ENCODE data around the gene RRP36. TPM values are rescaled to one million over a fixed set of nuclear protein-coding genes. Genes with fewer than 3 reads are reported as not detected.

The RRP36 gene
- polyA plus RNA-seq, 1 donor from 2014 or later: 79.2 TPM

GRCh38 chr6:43060755-43061633, 39.6 kb downstream of the RRP36 start:
- Histone ChIP-seq H3K79me2 (replicated peaks; ENCODE audit: insufficient read depth, low read length) (peaks cover 11% of the 10 kb centered on the region), H3K27ac (ENCODE audit: low read length) (peak overlapping the region; percentile 78), H3K9me3 (ENCODE audit: low read length) (no peaks in the 10 kb centered on the region), H3K27me3 (ENCODE audit: insufficient read depth, low read depth, low read length) (no peaks in the 10 kb centered on the region), H3K4me2 (ENCODE audit: low read length) (peak overlapping the region; percentile 62), H3F3A (ENCODE audit: insufficient read depth, low read length, poor library complexity, severe bottlenecking) (no peaks in the 10 kb centered on the region), H3K36me3 (ENCODE audit: insufficient read depth, low read length) (no peaks in the 10 kb centered on the region), H3K9me2 (ENCODE audit: insufficient read depth, low read length) (no peaks in the 10 kb centered on the region), H3K4me3 (ENCODE audit: low read length) (peak overlapping the region; percentile 84), H3K9ac (ENCODE audit: low read length) (peak overlapping the region; percentile 86), H2AFZ (ENCODE audit: low read depth, low read length) (no peak overlapping the region), H4K20me1 (ENCODE audit: insufficient read depth) (no peaks in the 10 kb centered on the region)
- TF ChIP-seq EZH2 (IDR thresholded peaks at IDR 0.05; ENCODE audit: borderline replicate concordance, insufficient read depth, low read length, poor library complexity, severe bottlenecking): no peak
- TF ChIP-seq TAF1 (IDR thresholded peaks at IDR 0.05; ENCODE audit: low read depth): no peak

DNA sequence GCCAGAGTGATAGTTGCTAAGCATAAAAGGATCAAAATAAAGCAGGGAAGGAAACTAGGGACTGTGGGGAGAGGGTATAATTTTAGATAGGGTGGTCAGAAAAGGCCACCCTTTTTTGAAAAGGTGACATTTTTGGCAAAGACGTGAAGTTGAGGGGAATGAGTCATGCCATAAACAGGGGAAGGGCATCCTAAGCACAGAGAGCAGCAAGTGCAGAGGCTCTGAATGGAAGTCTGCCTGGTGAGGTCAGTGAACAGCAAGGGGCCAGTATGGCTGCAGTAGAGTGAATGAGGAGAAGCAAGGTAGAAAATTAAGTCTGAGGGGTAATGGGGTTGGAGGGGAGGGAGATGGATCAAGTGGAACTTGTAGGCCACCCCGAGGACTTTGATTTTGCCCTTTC, 40.4 kb downstream of the RRP36 start:
- Histone ChIP-seq H3K9ac (ENCODE audit: low read length) (no peak overlapping the region), H3K9me2 (ENCODE audit: insufficient read depth, low read length) (no peaks in the 10 kb centered on the region), H3K4me3 (ENCODE audit: low read length) (no peak overlapping the region), H3K79me2 (replicated peaks; ENCODE audit: insufficient read depth, low read length) (peaks cover 11% of the 10 kb centered on the region), H4K20me1 (ENCODE audit: insufficient read depth) (no peaks in the 10 kb centered on the region), H3K27me3 (ENCODE audit: insufficient read depth, low read depth, low read length) (no peaks in the 10 kb centered on the region), H3K9me3 (ENCODE audit: low read length) (no peaks in the 10 kb centered on the region), H3K4me2 (ENCODE audit: low read length) (no peak overlapping the region), H3K27ac (ENCODE audit: low read length) (no peak overlapping the region), H3K36me3 (ENCODE audit: insufficient read depth, low read length) (peaks cover 6% of the 10 kb centered on the region), H2AFZ (ENCODE audit: low read depth, low read length) (no peak overlapping the region), H3F3A (ENCODE audit: insufficient read depth, low read length, poor library complexity, severe bottlenecking) (no peaks in the 10 kb centered on the region)
- TF ChIP-seq MXI1 (conservative IDR thresholded peaks at IDR 0.05; ENCODE audit: poor library complexity, severe bottlenecking) (no peak), POLR2AphosphoS5 (IDR thresholded peaks at IDR 0.05) (no peak), RAD21 (conservative IDR thresholded peaks at IDR 0.05) (no peak), SMC3 (conservative IDR thresholded peaks at IDR 0.05; ENCODE audit: poor library complexity) (no peak), EZH2 (IDR thresholded peaks at IDR 0.05; ENCODE audit: borderline replicate concordance, insufficient read depth, low read length, poor library complexity, severe bottlenecking) (no peak), CTCF (IDR thresholded peaks at IDR 0.05; ENCODE audit: poor library complexity, severe bottlenecking) (no peak), EP300 (conservative IDR thresholded peaks at IDR 0.05; ENCODE audit: poor library complexity, severe bottlenecking) (no peak), TAF1 (IDR thresholded peaks at IDR 0.05; ENCODE audit: low read depth) (no peak)
- TF ChIP-seq, protein P1, sequence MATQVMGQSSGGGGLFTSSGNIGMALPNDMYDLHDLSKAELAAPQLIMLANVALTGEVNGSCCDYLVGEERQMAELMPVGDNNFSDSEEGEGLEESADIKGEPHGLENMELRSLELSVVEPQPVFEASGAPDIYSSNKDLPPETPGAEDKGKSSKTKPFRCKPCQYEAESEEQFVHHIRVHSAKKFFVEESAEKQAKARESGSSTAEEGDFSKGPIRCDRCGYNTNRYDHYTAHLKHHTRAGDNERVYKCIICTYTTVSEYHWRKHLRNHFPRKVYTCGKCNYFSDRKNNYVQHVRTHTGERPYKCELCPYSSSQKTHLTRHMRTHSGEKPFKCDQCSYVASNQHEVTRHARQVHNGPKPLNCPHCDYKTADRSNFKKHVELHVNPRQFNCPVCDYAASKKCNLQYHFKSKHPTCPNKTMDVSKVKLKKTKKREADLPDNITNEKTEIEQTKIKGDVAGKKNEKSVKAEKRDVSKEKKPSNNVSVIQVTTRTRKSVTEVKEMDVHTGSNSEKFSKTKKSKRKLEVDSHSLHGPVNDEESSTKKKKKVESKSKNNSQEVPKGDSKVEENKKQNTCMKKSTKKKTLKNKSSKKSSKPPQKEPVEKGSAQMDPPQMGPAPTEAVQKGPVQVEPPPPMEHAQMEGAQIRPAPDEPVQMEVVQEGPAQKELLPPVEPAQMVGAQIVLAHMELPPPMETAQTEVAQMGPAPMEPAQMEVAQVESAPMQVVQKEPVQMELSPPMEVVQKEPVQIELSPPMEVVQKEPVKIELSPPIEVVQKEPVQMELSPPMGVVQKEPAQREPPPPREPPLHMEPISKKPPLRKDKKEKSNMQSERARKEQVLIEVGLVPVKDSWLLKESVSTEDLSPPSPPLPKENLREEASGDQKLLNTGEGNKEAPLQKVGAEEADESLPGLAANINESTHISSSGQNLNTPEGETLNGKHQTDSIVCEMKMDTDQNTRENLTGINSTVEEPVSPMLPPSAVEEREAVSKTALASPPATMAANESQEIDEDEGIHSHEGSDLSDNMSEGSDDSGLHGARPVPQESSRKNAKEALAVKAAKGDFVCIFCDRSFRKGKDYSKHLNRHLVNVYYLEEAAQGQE (IDR thresholded peaks at IDR 0.05; ENCODE audit: borderline replicate concordance): no peak

All from neural cell (in vitro differentiated cells).